K562 (cell line): ENCODE results near the gene MPIG6B. TPM values are rescaled to one million over a fixed set of nuclear protein-coding genes. Genes with fewer than 3 reads are reported as not detected.

Experiments
- NBN ChIP-seq: fragments of 450-650 bp; IDR thresholded peaks from 2 replicates; pipeline ENCODE4 v1.6.1; 2016; ENCODE audit warnings: low read depth, mild to moderate bottlenecking
- PPARD ChIP-seq: fragments of 250-450 bp; sonication (Bioruptor Pico); IDR thresholded peaks from 2 replicates; pipeline ENCODE4 v1.8.0; 2022; ENCODE audit warnings: inconsistent platforms, mild to moderate bottlenecking, moderate library complexity
- SNRNP70 ChIP-seq: fragments of 200-400 bp; formaldehyde crosslinking; optimal IDR thresholded peaks from 2 replicates; pipeline ENCODE3; 2017; ENCODE audit warnings: low read depth, low read length
- ZNF175 ChIP-seq: fragments of 200-800 bp; sonication (Bioruptor generic); IDR thresholded peaks from 2 replicates; pipeline ENCODE4 v1.6.1; 2016; ENCODE audit warnings: low read depth, mild to moderate bottlenecking, missing genetic modification characterization, missing compliant biosample characterization
- polyA plus RNA-seq, 8 experiments: library from polyadenylated mRNA; depleted of rRNA in 4 of 8; stranded (reverse) in 5 of 8; unstranded in 3 of 8; fragments of >200 nt; fragmentation: Nextera tagmentation in 2 of 8; fragmentation: Illumina TruSeq in 1 of 8; extraction: Ambion mirVana in 2 of 8; extraction: Trizol in 1 of 8; gene quantifications; 2 replicates each; pipeline versions ENCODE4 v1.2.1 to v1.2.3, GENCODE V29; 2011 to 2014; ENCODE audit warnings: inconsistent platforms in 1 of 8, missing spikeins in 1 of 8
- total RNA-seq, 7 experiments: library from RNA; depleted of rRNA in 6 of 7; stranded (reverse); fragments of >200 nt in 6 of 7; fragmentation: Illumina TruSeq in 2 of 7; extraction: Trizol in 2 of 7; gene quantifications; 2 replicates each; pipeline versions ENCODE4 v1.2.1 to v1.2.3, GENCODE V29; 2011 to 2021; ENCODE audit warnings: low replicate concordance in 1 of 7
- TF ChIP-seq, protein P1 (sequence below): sonication (generic); formaldehyde crosslinking; IDR thresholded peaks from 2 replicates; pipeline ENCODE4 v1.4.0; 2020; ENCODE audit warnings: mild to moderate bottlenecking, missing genetic modification reagents
- TF ChIP-seq, protein P2 (sequence below): fragments of 450-650 bp; IDR thresholded peaks from 2 replicates; pipeline ENCODE4 v1.6.1; 2017; ENCODE audit warnings: antibody characterized with exemption, mild to moderate bottlenecking
- TF ChIP-seq, protein P3 (sequence below), 2 experiments: fragments of 450-650 bp; conservative IDR thresholded peaks; 2 replicates each; pipeline ENCODE4 v1.6.1; 2017; ENCODE audit warnings: mild to moderate bottlenecking in 2 of 2, moderate library complexity in 2 of 2
- TF ChIP-seq, protein P4 (sequence below), 2 experiments: fragments of 450-650 bp; IDR thresholded peaks; 2 replicates each; pipeline ENCODE4 v1.6.1; 2016; ENCODE audit warnings: mild to moderate bottlenecking in 2 of 2, borderline replicate concordance in 1 of 2, low read depth in 1 of 2, moderate library complexity in 1 of 2

MPIG6B gene
- total and polyA plus RNA-seq, 9 of the 15 experiments (the other 6 are each of a cell fraction or from before 2014, with no cell fraction given) = 0.11 to 1.2 (median 0.28) TPM; not detected in 1

DNA sequence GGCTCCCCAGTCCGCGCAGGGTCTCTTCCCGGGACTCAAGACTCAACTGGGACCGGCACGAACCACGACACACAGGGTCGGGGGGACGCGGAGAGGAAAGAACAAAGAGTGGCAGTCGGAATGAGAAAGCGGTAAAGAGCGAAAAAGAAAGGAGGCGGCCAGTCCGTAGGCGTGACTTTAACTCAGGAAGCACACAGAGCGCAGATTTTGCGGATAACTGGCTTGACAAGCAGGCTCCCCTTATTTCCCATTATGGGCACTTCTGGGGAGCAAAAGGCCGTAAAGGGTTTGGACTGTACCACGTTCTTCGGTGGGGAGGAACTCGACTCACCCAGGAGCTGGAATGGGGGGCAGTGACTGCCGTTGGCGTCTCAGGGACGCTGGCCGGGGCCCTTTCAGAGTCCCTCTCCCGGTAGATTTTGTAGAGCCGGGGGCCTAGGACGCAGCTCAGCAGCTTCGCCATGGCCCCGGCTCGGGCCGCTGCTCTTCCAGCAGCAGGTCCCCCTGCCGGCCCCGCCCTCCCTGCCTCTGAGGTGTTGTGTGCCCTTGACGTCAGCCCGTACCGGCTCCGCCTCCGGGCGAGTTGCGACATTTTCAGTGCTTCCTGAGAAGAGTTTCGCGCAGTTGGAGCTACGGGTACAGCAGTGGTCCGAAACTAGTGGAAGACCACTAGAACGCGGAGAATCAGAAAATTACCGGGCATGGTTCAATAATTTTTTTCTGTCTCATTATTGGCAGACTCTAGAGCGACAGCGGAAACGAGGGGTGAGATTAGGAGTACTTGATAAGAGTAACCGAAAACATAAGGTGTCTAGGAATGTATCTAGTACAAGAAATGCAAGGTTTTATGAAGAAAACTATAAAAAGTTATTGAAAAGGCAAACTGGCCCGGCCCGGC is 20.1 kb upstream of the MPIG6B start, which contains the start of gene ABHD16A (continued):
- TF ChIP-seq, protein P1, sequence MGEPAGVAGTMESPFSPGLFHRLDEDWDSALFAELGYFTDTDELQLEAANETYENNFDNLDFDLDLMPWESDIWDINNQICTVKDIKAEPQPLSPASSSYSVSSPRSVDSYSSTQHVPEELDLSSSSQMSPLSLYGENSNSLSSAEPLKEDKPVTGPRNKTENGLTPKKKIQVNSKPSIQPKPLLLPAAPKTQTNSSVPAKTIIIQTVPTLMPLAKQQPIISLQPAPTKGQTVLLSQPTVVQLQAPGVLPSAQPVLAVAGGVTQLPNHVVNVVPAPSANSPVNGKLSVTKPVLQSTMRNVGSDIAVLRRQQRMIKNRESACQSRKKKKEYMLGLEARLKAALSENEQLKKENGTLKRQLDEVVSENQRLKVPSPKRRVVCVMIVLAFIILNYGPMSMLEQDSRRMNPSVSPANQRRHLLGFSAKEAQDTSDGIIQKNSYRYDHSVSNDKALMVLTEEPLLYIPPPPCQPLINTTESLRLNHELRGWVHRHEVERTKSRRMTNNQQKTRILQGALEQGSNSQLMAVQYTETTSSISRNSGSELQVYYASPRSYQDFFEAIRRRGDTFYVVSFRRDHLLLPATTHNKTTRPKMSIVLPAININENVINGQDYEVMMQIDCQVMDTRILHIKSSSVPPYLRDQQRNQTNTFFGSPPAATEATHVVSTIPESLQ (CRISPR knock-in tag) = peak; percentile 85
- TF ChIP-seq SNRNP70 (no peak), NBN (peak; percentile 62), PPARD (no peak), ZNF175 (CRISPR knock-in tag) (peak; percentile 78)
- TF ChIP-seq, protein P2, sequence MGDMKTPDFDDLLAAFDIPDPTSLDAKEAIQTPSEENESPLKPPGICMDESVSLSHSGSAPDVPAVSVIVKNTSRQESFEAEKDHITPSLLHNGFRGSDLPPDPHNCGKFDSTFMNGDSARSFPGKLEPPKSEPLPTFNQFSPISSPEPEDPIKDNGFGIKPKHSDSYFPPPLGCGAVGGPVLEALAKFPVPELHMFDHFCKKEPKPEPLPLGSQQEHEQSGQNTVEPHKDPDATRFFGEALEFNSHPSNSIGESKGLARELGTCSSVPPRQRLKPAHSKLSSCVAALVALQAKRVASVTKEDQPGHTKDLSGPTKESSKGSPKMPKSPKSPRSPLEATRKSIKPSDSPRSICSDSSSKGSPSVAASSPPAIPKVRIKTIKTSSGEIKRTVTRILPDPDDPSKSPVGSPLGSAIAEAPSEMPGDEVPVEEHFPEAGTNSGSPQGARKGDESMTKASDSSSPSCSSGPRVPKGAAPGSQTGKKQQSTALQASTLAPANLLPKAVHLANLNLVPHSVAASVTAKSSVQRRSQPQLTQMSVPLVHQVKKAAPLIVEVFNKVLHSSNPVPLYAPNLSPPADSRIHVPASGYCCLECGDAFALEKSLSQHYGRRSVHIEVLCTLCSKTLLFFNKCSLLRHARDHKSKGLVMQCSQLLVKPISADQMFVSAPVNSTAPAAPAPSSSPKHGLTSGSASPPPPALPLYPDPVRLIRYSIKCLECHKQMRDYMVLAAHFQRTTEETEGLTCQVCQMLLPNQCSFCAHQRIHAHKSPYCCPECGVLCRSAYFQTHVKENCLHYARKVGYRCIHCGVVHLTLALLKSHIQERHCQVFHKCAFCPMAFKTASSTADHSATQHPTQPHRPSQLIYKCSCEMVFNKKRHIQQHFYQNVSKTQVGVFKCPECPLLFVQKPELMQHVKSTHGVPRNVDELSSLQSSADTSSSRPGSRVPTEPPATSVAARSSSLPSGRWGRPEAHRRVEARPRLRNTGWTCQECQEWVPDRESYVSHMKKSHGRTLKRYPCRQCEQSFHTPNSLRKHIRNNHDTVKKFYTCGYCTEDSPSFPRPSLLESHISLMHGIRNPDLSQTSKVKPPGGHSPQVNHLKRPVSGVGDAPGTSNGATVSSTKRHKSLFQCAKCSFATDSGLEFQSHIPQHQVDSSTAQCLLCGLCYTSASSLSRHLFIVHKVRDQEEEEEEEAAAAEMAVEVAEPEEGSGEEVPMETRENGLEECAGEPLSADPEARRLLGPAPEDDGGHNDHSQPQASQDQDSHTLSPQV = peak; percentile 82
- TF ChIP-seq, protein P3, sequence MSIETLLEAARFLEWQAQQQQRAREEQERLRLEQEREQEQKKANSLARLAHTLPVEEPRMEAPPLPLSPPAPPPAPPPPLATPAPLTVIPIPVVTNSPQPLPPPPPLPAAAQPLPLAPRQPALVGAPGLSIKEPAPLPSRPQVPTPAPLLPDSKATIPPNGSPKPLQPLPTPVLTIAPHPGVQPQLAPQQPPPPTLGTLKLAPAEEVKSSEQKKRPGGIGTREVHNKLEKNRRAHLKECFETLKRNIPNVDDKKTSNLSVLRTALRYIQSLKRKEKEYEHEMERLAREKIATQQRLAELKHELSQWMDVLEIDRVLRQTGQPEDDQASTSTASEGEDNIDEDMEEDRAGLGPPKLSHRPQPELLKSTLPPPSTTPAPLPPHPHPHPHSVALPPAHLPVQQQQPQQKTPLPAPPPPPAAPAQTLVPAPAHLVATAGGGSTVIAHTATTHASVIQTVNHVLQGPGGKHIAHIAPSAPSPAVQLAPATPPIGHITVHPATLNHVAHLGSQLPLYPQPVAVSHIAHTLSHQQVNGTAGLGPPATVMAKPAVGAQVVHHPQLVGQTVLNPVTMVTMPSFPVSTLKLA (conservative IDR thresholded peaks at IDR 0.05) = peak; percentile 76 to 91
- TF ChIP-seq, protein P4, sequence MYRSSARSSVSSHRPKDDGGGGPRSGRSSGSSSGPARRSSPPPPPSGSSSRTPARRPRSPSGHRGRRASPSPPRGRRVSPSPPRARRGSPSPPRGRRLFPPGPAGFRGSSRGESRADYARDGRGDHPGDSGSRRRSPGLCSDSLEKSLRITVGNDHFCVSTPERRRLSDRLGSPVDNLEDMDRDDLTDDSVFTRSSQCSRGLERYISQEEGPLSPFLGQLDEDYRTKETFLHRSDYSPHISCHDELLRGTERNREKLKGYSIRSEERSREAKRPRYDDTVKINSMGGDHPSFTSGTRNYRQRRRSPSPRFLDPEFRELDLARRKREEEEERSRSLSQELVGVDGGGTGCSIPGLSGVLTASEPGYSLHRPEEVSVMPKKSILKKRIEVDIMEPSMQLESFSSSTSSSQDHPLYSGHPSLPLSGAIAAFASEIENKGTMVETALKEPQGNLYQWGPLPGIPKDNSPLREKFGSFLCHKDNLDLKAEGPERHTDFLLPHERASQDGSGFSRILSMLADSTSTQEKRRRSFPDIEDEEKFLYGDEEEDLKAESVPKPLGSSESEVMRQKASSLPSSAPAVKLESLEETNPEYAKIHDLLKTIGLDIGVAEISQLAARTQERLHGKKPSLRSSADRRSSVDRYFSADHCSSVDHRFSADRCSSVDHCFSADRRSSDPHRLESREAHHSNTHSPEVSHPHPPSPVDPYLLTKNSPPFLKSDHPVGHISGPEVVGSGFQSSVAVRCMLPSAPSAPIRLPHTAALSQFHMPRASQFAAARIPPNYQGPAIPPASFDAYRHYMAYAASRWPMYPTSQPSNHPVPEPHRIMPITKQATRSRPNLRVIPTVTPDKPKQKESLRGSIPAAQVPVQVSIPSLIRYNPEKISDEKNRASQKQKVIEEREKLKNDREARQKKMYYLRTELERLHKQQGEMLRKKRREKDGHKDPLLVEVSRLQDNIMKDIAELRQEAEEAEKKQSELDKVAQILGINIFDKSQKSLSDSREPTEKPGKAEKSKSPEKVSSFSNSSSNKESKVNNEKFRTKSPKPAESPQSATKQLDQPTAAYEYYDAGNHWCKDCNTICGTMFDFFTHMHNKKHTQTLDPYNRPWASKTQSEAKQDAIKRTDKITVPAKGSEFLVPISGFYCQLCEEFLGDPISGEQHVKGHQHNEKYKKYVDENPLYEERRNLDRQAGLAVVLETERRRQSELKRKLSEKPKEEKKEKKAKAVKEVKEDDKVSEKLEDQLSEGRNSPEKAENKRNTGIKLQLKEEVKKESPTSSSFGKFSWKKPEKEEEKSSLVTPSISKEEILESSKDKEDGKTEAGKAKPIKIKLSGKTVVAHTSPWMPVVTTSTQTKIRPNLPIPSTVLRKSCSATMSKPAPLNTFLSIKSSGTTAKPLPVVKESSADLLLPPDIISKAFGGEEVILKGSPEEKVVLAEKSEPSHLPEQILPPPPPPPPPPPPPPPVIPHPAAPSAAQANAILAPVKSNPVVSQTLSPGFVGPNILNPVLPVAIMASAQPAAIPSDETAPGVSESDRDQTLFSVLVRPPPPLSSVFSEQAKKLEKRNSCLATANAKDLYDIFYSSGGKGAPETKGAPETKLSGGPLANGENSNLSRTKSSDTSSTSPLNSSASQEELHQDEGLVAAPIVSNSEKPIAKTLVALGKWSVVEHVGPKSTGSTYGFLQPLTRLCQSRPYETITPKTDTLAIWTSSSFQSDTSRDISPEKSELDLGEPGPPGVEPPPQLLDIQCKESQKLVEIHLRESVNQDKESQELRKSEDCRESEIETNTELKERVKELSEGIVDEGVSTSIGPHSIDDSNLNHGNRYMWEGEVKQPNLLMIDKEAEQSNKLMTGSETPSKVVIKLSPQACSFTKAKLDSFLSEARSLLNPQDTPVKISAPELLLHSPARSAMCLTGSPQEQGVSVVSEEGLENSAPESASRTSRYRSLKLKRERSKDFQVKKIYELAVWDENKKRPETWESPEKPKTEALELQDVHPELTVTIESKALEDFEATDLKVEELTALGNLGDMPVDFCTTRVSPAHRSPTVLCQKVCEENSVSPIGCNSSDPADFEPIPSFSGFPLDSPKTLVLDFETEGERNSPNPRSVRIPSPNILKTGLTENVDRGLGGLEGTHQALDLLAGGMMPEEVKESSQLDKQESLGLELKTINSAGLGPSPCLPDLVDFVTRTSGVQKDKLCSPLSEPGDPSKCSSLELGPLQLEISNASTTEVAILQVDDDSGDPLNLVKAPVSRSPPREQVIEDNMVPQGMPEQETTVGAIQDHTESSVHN (IDR thresholded peaks at IDR 0.05; ENCODE audit: borderline replicate concordance in 1 of 2, low read depth in 1 of 2) = peak in 1 of 2 experiments; percentile 45; a peak in 1 of 4 replicates
